Body of pancreas (tissue), 4 donors: ENCODE results near the gene PRKD1. TPM values are rescaled to one million over a fixed set of nuclear protein-coding genes. Genes with fewer than 3 reads are reported as not detected.

ENCODE experiments used
- ATAC-seq: fragments of 150-250 bp; one replicate; pipeline ENCODE4 v1.9.1; 2016
- DNase-seq, 4 donors: peaks; one replicate each; pipeline ENCODE4 v3.0.0-alpha.2; 2019
- H3K27ac ChIP-seq, 4 donors: fragments of 200-600 bp; sonication (generic); 1 replicate in 3 of 4; 2 replicates in 1 of 4; pipeline versions ENCODE4 v1.5.1 to v1.6.1; 2016 to 2019; ENCODE audit warnings: mild to moderate bottlenecking in 1 of 4, mixed read lengths in 1 of 4, moderate library complexity in 1 of 4
- H3K27me3 ChIP-seq, 2 donors: fragments of 200-600 bp; sonication (generic); one replicate each; pipeline ENCODE4 v1.6.0; 2016; ENCODE audit warnings: mild to moderate bottlenecking in 1 of 2
- H3K36me3 ChIP-seq, 2 donors: fragments of 200-600 bp; sonication (generic); replicated peaks in 1 of 2; 2 replicates each; pipeline ENCODE4 v1.5.1; 2016; ENCODE audit warnings: low read depth in 2 of 2; ENCODE audit not compliant: insufficient read depth in 1 of 2
- H3K4me1 ChIP-seq: fragments of 200-600 bp; sonication (generic); one replicate; pipeline ENCODE4 v1.6.0; 2016
- H3K4me3 ChIP-seq, 2 donors: fragments of 200-600 bp; sonication (generic); 1 replicate in 1 of 2; 2 replicates in 1 of 2; pipeline ENCODE4 v1.5.1; 2016 to 2019
- H3K9me3 ChIP-seq, 3 donors: fragments of 200-600 bp; sonication (generic); 1 replicate in 2 of 3; 2 replicates in 1 of 3; pipeline ENCODE4 v1.5.1; 2016
- CTCF ChIP-seq, 7 experiments: fragments of 450-650 bp in 4 of 7; fragments of 200-600 bp in 3 of 7; sonication (generic) in 3 of 7; IDR thresholded peaks; one replicate each; pipeline ENCODE4 v1.5.1; 2016 to 2019; ENCODE audit warnings: antibody characterized with exemption in 7 of 7
- POLR2A ChIP-seq, 3 donors: fragments of 450-650 bp; IDR thresholded peaks; one replicate each; pipeline ENCODE4 v1.6.1; 2016; ENCODE audit warnings: antibody characterized with exemption in 3 of 3, mild to moderate bottlenecking in 2 of 3
- WGBS, 2 donors: methylation state at CpG; one replicate each; pipeline ENCODE4 v1.1.5; 2017; 5-methylcytosine and 5-hydroxymethylcytosine counted together
- intact Hi-C: fragments of 100-400 bp; cut with DNase I; formaldehyde crosslinking; loops from one replicate; pipeline ENCODE4 v1.15.1; 2023
- total RNA-seq, 2 donors: library from RNA; depleted of rRNA; stranded (reverse); fragments of >200 nt; gene quantifications; one replicate each; pipeline ENCODE4 v1.1.0, GENCODE V29; 2016

PRKD1 gene
- total RNA-seq, 2 donors from 2014 or later = 5.3 to 14.8 TPM

GRCh38 chr14:29885988-29886387 lies 41.7 kb downstream of the PRKD1 start:
- H3K4me3 ChIP-seq = no peak overlapping the region

DNA sequence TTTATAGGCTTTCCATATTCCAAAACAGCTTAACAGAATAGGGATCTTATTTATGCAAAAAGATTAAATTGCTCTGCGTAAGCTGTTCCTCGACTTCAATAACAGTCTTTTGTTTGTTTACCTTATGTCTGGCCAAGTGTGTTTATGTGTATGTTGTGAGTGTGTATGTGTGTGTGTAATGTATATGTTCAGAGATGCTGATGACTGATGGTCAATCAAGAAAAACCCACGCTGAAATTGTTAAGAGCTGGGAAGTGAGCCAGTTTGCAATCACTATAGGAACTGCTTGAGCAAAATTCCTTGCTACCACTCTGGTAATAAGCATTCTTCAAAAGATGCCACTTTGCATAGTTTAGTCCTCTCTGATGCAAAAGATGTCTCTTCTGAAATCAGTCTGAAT lies 59.6 kb downstream of the PRKD1 start:
- DNase-seq (no peak), ATAC-seq (no peak)
- Histone ChIP-seq H3K27me3 (no peaks in the 10 kb centered on the region), H3K9me3 (no peaks in the 10 kb centered on the region), H3K36me3 (no peaks in the 10 kb centered on the region), H3K4me1 (no peaks in the 10 kb centered on the region), H3K27ac (no peak overlapping the region), H3K4me3 (no peak overlapping the region)
- TF ChIP-seq CTCF (IDR thresholded peaks at IDR 0.05) (no peak), POLR2A (IDR thresholded peaks at IDR 0.05) (no peak)
- 62 to 71% methylated on average over 3 of the region's 3 CpGs for WGBS, 2 donors
- intact Hi-C loops = no loop called here

More at GRCh38 chr14:29885988-29886387, 41.7 kb downstream of the PRKD1 start:
- Histone ChIP-seq H3K36me3 (no peaks in the 10 kb centered on the region), H3K9me3 (no peaks in the 10 kb centered on the region), H3K27me3 (no peaks in the 10 kb centered on the region), H3K27ac (no peak overlapping the region), H3K4me1 (no peaks in the 10 kb centered on the region)
- intact Hi-C loops = no loop called here
- DNase-seq (no peak), ATAC-seq (no peak)
- WGBS, 2 donors = 82 to 85% methylated on average over 5 of the region's 5 CpGs
- TF ChIP-seq CTCF (IDR thresholded peaks at IDR 0.05) = no peak
- TF ChIP-seq POLR2A (IDR thresholded peaks at IDR 0.05) = no peak

- H3K9me3 ChIP-seq = no peaks in the 10 kb centered on the region
- WGBS, 2 donors = 78 to 84% methylated on average over 2 of the region's 2 CpGs
Observed at GRCh38 chr14:29865299-29865698, 62.3 kb downstream of the PRKD1 start.

DNA sequence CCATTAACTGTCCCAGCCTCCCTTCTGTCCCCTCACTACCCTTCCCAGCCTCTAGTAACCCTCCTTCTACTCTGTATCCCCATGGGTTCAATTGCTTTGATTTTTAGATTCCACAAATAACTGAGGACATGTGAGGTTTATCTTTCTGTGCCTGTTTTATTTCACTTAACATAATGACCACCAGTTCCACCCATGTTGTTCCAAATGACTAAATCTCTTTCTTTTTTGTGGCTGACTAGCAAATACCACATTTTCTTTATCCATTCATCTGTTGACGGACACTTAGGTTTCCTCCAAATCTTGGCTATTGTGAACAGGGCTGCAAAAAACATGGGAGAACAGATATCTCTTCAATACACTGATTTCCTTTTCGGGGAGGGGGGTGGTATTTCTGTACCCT lies 65.7 kb downstream of the PRKD1 start:
- WGBS, 2 donors = 87 to 94% methylated on average over 2 of the region's 2 CpGs
- intact Hi-C loops = no loop called here

More at GRCh38 chr14:29865299-29865698, 62.3 kb downstream of the PRKD1 start:
- Histone ChIP-seq H3K27me3 (no peaks in the 10 kb centered on the region), H3K36me3 (no peaks in the 10 kb centered on the region), H3K27ac (no peak overlapping the region), H3K4me1 (no peaks in the 10 kb centered on the region), H3K4me3 (no peak overlapping the region)
- TF ChIP-seq CTCF (IDR thresholded peaks at IDR 0.05) (no peak), POLR2A (IDR thresholded peaks at IDR 0.05) (no peak)
- intact Hi-C loops = no loop called here
- no peak for ATAC-seq
- no peak for DNase-seq

More for the DNA sequence above, 65.7 kb downstream of the PRKD1 start:
- DNase-seq (no peak), ATAC-seq (no peak)
- TF ChIP-seq CTCF (IDR thresholded peaks at IDR 0.05) = no peak
- TF ChIP-seq POLR2A (IDR thresholded peaks at IDR 0.05) = no peak
- H3K27ac ChIP-seq = no peak overlapping the region
- H3K4me1 ChIP-seq = no peaks in the 10 kb centered on the region
- no peaks in the 10 kb centered on the region for H3K9me3 ChIP-seq
- no peak overlapping the region for H3K4me3 ChIP-seq
- no peaks in the 10 kb centered on the region for H3K36me3 ChIP-seq
- no peaks in the 10 kb centered on the region for H3K27me3 ChIP-seq
